Muscle of leg (tissue), 11 donors: ENCODE results near the gene RIMBP3C. TPM values are rescaled to one million over a fixed set of nuclear protein-coding genes. Genes with fewer than 3 reads are reported as not detected.
"Not testable (repeated sequence)": the region's sequence is repeated elsewhere in the genome, so short reads cannot be mapped to it uniquely, and the experiment has no call there.

ENCODE experiments used
- DNase-seq: peaks from one replicate; pipeline ENCODE4 v3.0.0; 2013
- H3K27ac ChIP-seq: one replicate; pipeline ENCODE4 v1.5.1; 2013; ENCODE audit warnings: mild to moderate bottlenecking, low read length, control low read depth
- H3K27me3 ChIP-seq: one replicate; pipeline ENCODE4 v1.6.1; 2013; ENCODE audit warnings: low read length; ENCODE audit not compliant: control insufficient read depth, insufficient read depth
- H3K36me3 ChIP-seq: one replicate; pipeline ENCODE4 v1.6.1; 2013; ENCODE audit warnings: low read length; ENCODE audit not compliant: control insufficient read depth, insufficient read depth
- H3K4me1 ChIP-seq: one replicate; pipeline ENCODE4 v1.6.1; 2013; ENCODE audit warnings: low read length; ENCODE audit not compliant: control insufficient read depth, insufficient read depth
- H3K4me3 ChIP-seq: one replicate; pipeline ENCODE4 v1.5.1; 2013; ENCODE audit warnings: low read length, control low read depth
- H3K9me3 ChIP-seq: replicated peaks from 2 replicates; pipeline ENCODE4 v1.6.1; 2013; ENCODE audit warnings: low read depth, low read length; ENCODE audit not compliant: control insufficient read depth
- WGBS: methylation state at CpG from one replicate; pipeline ENCODE4 v1.1.5; 2013; ENCODE audit warnings: missing lambda C conversion rate; ENCODE audit not compliant: insufficient coverage; 5-methylcytosine and 5-hydroxymethylcytosine counted together
- polyA plus RNA-seq, 8 donors: library from polyadenylated mRNA; unstranded; fragments of 120-200 nt; gene quantifications; one replicate each; pipeline versions ENCODE4 v1.2.1 to v1.2.3, GENCODE V29; 2013; ENCODE audit warnings: inconsistent platforms in 1 of 8, low replicate concordance in 1 of 8; ENCODE audit not compliant: insufficient read length in 8 of 8, insufficient read depth in 1 of 8
- total RNA-seq: library from RNA; stranded (reverse); fragments of 120-200 nt; gene quantifications from one replicate; pipeline ENCODE4 v1.2.4, GENCODE V29; 2013

RIMBP3C gene
- total and polyA plus RNA-seq, 9 donors, result 0.40 to 1.3 (median 0.63) TPM

DNA sequence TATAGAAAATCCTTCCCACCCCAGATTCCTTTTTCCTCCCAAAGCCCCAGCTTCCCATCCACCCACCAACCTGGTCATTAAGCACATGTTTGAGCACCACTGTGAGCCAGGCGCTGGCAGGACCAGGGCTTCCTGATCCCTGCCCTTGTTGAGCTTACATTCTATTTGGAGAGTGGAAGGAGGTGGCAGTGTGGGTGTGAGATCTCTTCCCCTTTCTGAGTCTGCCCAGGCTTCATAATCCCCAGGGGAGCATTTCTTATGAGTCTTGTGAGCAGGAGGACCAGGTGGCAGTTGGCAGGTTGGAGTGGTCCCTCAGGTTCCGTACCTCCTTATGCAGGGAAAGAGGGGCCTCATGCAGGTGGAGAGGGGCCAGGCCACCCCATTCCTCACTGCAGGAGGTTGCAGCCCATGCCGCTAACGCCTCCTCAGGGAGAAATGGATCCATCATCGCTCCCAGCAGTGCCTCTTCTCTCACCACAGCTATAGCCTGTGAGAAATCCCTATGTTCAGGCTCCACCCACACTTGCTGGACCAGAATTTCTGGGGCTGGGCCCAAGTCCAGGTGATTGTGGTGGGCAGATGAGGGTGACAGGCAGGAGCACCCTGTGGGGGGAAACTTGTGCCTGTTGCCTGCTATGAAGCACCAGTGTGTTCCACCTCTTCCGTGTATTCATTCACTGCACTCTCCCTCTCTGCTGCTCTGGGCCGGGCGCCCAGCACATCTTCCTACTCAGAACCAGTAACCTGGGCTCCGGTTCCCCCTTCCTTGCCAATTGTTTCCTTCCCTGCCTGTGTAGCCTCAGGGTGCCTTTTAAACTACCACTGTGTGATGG, 39.8 kb upstream of the RIMBP3C start:
- H3K4me3 ChIP-seq, result no peak overlapping the region
- WGBS, result 67% methylated on average over 4 of the region's 9 CpGs
- H3K9me3 ChIP-seq, result no peaks in the 10 kb centered on the region
- no peaks in the 10 kb centered on the region for H3K27me3 ChIP-seq
- H3K36me3 ChIP-seq, result peaks cover 37% of the 10 kb centered on the region
- H3K4me1 ChIP-seq, result peaks cover 25% of the 10 kb centered on the region
- H3K27ac ChIP-seq, result no peak overlapping the region
- no peak for DNase-seq

DNA sequence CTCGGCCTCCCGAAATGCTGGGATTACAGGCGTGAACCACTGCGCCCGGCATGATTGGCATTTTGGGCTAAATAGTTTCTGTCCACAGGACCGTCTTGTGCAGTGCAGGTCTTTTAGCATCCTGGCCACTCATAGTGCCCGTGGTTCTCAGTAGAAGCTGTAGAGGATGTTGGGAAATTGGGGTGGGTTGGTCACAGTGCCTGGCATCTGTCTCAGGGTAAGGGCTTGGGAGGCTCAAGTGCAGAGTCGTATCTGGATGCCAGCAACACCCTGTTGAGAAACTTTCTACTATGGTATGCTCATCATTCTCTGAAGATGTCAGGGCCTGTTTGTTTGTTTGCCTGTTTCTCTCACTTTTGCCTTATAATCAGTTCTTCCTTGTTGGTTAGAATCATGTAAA, 38.1 kb upstream of the RIMBP3C start:
- peaks cover 25% of the 10 kb centered on the region for H3K4me1 ChIP-seq
- no peak overlapping the region for H3K4me3 ChIP-seq
- H3K27me3 ChIP-seq, result no peaks in the 10 kb centered on the region
- no peak for DNase-seq
- H3K36me3 ChIP-seq, result peaks cover 25% of the 10 kb centered on the region
- 91% methylated on average over 7 of the region's 8 CpGs for WGBS
- no peaks in the 10 kb centered on the region for H3K9me3 ChIP-seq
- no peak overlapping the region for H3K27ac ChIP-seq

DNA sequence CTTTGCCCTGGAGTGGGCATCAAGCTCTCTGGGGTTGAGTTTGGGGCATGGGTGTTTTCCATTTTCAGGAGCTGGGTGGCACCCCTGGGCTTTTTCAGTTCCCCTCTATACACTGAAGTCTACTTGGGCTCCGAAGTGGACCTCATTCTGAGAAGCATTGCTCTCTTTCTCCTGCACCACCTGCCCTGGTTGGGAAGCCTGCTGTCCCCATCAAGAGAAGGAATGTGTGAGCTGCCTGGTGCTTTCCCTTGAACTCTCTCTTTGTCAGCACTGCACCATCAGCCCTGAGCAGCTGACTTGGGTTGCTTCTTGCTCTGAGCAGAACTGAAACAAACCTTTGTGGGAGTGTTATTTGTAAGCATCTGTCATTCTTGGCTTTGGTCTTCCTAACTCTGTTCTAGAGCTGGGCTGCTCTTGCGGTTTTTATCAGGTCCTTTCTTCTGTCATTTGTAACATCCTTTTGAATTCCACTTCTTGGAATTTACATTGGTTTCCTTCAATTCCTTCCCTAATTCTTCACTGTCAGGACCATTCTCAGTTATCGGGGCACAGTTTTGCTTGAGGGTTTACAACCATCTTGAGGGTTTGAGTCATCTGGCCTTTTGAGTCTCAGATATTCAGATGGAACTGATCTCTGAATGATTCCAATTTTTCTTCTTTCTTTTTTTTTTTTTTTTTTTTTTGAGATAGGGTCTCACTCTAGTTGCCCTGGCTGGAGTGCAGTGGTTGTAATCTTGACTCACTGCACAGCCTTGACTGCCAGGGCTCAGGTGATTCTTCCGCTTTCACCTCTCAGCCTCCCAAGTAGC, 36.7 kb upstream of the RIMBP3C start:
- Histone ChIP-seq H3K36me3 (peaks cover 14% of the 10 kb centered on the region), H3K4me3 (no peak overlapping the region), H3K27ac (no peak overlapping the region), H3K9me3 (no peaks in the 10 kb centered on the region), H3K27me3 (no peaks in the 10 kb centered on the region), H3K4me1 (peaks cover 26% of the 10 kb centered on the region)
- WGBS, result 80% methylated on average over 2 of the region's 4 CpGs
- DNase-seq, result peak; percentile 57

DNA sequence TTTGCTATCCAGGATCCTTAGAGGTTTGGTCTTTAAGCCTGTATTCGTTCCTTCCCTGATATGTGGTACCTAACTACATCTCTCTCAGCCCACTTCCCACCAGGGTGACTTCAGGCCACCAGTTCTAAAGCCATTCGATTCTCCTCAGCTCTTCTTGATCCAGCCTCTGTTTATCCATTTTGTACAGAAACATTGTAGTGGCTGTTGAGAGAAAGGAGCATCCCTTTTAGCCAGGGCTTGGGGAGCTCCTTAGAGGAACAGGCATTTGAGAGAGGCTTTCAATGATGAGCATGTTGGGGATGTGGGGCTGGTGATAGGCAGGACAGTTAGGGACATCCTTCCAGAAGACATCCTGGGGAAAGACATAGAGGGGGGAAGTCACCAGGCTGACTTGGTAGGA, 34.1 kb upstream of the RIMBP3C start:
- peaks cover 6% of the 10 kb centered on the region for H3K36me3 ChIP-seq
- WGBS, result no CpG with 5 or more reads among the region's 2 CpGs
- H3K27me3 ChIP-seq, result no peaks in the 10 kb centered on the region
- DNase-seq, result no peak
- H3K27ac ChIP-seq, result no peak overlapping the region
- H3K4me3 ChIP-seq, result no peak overlapping the region
- no peaks in the 10 kb centered on the region for H3K9me3 ChIP-seq
- H3K4me1 ChIP-seq, result peaks cover 16% of the 10 kb centered on the region

DNA sequence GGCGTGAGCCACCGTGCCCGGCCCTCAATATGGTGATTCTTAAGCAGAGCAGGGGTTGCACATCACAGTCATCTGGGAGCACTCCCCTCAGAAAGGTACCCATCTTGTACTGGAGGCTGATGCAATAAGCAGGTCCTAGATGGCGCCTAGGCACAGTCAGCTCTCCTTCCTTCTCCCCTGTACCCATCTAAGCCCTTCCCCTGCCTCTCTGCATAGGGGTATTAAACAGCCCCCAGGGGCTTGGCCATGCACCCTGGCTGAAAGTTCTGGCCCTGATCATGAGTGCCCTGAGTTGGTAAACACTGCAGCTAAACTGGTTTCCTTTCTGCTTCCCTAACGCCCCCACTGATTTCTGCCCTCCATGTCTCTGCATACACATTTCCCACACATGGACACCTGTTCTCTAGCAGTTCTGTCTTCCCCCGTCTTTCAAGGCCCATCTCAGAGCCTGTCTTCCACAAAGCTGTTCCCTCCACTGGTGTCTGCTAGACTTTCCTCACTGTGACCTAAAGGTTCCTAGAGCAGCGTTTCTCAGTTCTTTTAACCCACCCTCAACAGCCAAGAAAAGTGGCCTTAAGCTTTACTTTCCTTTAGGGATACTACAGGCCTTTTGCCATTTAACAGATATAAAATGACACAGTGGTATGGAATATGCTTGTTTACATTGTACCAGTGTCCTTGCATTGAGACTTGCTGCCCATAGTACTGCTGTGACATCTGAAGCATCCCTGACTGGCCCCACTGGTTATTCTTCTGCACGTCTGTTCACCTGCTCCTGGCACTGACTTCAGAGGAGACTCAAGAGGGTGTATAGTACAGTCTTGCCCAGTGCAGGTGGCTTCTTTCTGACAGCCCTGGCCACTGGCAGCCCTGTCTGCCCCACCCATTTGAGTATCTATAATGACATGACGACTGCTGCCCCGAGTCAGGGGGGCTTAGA, 31.8 kb upstream of the RIMBP3C start:
- no peaks in the 10 kb centered on the region for H3K9me3 ChIP-seq
- 70% methylated on average over 7 of the region's 10 CpGs for WGBS
- no peak overlapping the region for H3K27ac ChIP-seq
- H3K27me3 ChIP-seq, result no peaks in the 10 kb centered on the region
- H3K4me1 ChIP-seq, result peaks cover 14% of the 10 kb centered on the region
- H3K4me3 ChIP-seq, result no peak overlapping the region
- peaks cover 11% of the 10 kb centered on the region for H3K36me3 ChIP-seq
- DNase-seq, result no peak

DNA sequence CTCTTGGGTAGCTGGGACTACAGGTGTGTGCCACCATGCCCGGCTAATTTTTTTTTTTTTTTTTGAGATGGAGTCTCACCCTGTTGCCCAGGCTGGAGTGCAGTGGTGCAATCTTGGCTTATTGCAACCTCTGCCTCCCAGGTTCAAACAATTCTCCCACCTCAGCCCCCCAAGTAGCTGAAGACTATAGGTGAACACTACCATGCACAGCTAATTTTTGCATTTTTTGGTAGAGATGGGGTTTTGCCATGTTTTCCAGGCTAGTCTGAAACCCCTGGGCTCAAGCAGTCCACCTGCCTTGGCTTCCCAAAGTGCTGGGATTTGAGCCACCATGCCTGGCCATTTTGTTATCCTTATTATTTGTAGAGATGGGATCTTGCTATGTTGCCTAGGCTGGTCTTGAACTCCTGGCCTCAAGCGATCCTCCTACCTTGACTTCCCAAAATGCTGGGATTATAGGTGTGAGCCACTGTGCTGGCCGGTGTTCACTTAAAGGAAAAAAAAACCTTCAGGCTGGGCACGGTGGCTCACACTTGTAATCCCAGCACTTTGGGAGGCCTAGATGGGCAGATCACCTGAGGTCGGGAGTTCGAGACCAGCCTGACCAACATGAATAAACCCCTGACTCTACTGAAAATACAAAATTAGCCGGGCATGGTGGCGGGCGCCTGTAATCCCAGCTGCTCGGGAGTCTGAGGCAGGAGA, 29.9 kb upstream of the RIMBP3C start:
- no CpG with 5 or more reads among the region's 10 CpGs for WGBS
- H3K27me3 ChIP-seq, DNase-seq, H3K4me3 ChIP-seq, H3K27ac ChIP-seq, H3K9me3 ChIP-seq, H3K4me1 ChIP-seq: not testable (repeated sequence)
- peaks cover 11% of the 10 kb centered on the region for H3K36me3 ChIP-seq

DNA sequence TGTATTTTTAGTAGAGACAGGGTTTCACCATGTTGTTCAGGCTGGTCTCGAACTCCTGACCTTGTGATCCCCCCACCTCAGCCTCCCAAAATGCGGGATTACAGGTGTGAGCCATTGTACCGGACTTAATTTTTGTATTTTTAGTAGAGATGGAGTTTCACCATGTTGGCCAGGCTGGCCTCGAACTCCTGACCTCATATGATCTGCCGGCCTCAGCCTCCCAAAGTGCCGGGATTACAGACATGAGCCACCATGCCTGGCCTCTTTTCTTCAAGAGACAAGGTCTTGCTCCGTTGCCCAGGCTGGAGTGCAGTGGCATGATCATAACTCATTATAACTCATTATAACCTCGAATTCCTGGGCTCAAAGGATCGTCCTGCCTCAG, 29.4 kb upstream of the RIMBP3C start:
- H3K4me3 ChIP-seq, H3K9me3 ChIP-seq, H3K27ac ChIP-seq, H3K27me3 ChIP-seq, DNase-seq, H3K4me1 ChIP-seq: not testable (repeated sequence)
- 92% methylated on average over 5 of the region's 9 CpGs for WGBS
- H3K36me3 ChIP-seq, result peaks cover 11% of the 10 kb centered on the region

DNA sequence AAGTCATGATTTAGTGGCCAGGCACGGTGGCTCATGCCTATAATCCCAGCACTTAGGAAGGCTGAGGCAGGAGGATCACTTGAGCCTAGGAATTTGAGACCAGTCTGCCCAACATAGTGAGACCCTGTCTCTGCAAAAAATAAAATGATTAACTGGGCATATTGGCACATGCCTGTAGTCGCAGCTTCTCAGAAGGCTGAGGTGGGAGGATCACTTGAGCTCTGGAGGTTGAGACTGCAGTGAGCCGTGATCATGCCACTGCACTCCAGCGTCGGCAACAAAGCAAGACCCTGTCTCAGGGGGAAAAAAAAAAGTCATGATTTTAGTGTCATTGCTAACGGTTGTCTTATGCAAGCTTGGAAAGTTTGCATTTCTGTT, 28.2 kb upstream of the RIMBP3C start:
- H3K36me3 ChIP-seq, result peaks cover 11% of the 10 kb centered on the region
- H3K27me3 ChIP-seq, result no peaks in the 10 kb centered on the region
- no peaks in the 10 kb centered on the region for H3K9me3 ChIP-seq
- no peak for DNase-seq
- H3K4me3 ChIP-seq, result no peak overlapping the region
- 56% methylated on average over 1 of the region's 6 CpGs for WGBS
- peaks cover 5% of the 10 kb centered on the region for H3K4me1 ChIP-seq
- H3K27ac ChIP-seq, result no peak overlapping the region

DNA sequence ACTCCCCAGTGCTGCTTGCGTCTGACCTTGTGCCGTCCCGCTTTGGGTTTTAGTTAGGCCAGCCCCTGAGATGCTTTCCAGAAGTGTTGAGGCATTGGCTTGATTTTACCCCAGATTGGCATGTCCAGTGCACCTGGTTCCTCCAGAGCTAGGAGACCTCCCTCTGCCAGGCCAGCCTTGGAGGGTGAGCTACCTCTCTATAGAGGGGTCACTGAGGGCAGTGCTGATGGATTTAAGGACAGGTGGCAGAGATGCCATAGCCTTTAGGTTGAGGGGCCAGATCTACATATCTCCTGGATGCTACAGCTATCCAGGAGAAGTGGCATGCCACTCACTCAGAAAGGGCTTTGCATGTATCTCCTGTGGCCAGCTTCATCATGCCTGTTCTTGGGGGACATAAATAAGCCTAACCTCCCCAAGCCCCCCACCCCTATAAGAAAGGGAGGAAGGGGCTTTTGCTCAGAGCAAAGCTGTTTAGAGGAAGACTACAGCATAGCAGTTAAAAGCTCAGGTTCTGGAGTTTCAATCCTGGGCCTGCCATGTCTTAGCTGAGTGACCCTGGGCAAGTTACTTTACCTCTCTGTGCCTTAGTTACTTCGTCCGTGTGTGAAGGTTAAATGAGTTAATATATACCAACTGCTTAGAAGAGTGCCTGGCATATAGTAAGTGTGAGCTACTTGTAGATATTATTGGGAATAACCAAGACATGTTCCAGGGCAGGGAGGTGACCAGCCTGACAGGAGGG, 22.7 kb upstream of the RIMBP3C start:
- H3K4me1 ChIP-seq, result peaks cover 21% of the 10 kb centered on the region
- H3K9me3 ChIP-seq, result no peaks in the 10 kb centered on the region
- no peak overlapping the region for H3K4me3 ChIP-seq
- no peaks in the 10 kb centered on the region for H3K27me3 ChIP-seq
- peaks cover 9% of the 10 kb centered on the region for H3K36me3 ChIP-seq
- DNase-seq, result no peak
- WGBS, result 75% methylated on average over 3 of the region's 5 CpGs
- no peak overlapping the region for H3K27ac ChIP-seq
